GM12878 (cell line): ENCODE measurements around the gene AZU1. TPM values are rescaled to one million over a fixed set of nuclear protein-coding genes. Genes with fewer than 3 reads are reported as not detected.

Experiments
- ATAC-seq: fragments of 200-7000 bp; cut with Tn5 transposase; 3 replicates; pipeline ENCODE4 v1.9.1; 2020; ENCODE audit warnings: mild to moderate bottlenecking, moderate library complexity
- BruUV-seq: library from RNA; stranded (reverse); fragments of 400-500 nt; replicated peaks from 2 replicates; lab custom pipeline; 2021; lab: Mats Ljungman, UMichigan
- CTCF ChIA-PET: fragments of 300-600 bp; sonication (Branson Sonifier 250); formaldehyde crosslinking; extraction: SDS; loops from one replicate; lab custom pipeline; 2021; ENCODE audit warnings: inconsistent platforms; lab: Yijun Ruan, JAX
- POLR2A ChIA-PET: fragments of 350-600 bp; formaldehyde crosslinking; extraction: SDS; loops from one replicate; lab custom pipeline; 2021; ENCODE audit warnings: inconsistent platforms; lab: Charles Lee
- RAD21 ChIA-PET: fragments of 300-600 bp; sonication (Branson Sonifier 250); formaldehyde crosslinking; loops from one replicate; lab custom pipeline; 2023; ENCODE audit warnings: antibody characterized with exemption; ENCODE audit not compliant: unreplicated experiment; lab: Charles Lee
- SMC1A ChIA-PET: fragments of 300-600 bp; sonication (Branson Sonifier 250); formaldehyde crosslinking; loops from one replicate; lab custom pipeline; 2023; ENCODE audit not compliant: unreplicated experiment, uncharacterized antibody; lab: Charles Lee
- DNase-seq: peaks from one replicate; pipeline ENCODE4 v3.0.0-alpha.2; 2011; ENCODE audit warnings: low read depth, low spot score
- FAIRE-seq: peaks from 3 replicates; lab custom pipeline; 2011; peaks lifted over from hg19 to GRCh38; lab: Jason Lieb, UNC
- H2AFZ ChIP-seq: 2 replicates; pipeline ENCODE4 v1.6.0; 2011; ENCODE audit warnings: low read depth, low read length, control low read depth; ENCODE audit not compliant: control insufficient read depth
- H3K27ac ChIP-seq: 2 replicates; pipeline ENCODE4 v1.5.1; 2011; ENCODE audit warnings: control low read depth; ENCODE audit not compliant: control insufficient read depth, insufficient read depth
- H3K27me3 ChIP-seq, 2 experiments: replicated peaks in 1 of 2; 2 replicates each; pipeline versions ENCODE4 v1.6.0 to v1.6.1; 2011; ENCODE audit warnings: low read length in 1 of 2; ENCODE audit not compliant: control insufficient read depth in 2 of 2, insufficient read depth in 2 of 2
- H3K36me3 ChIP-seq, 2 experiments: 2 replicates each; pipeline ENCODE4 v1.5.1; 2011; ENCODE audit warnings: low read length in 1 of 2; ENCODE audit not compliant: control insufficient read depth in 2 of 2, insufficient read depth in 2 of 2
- H3K4me1 ChIP-seq: 2 replicates; pipeline ENCODE4 v1.6.1; 2011; ENCODE audit warnings: mild to moderate bottlenecking, low read length, moderate library complexity, mixed read lengths; ENCODE audit not compliant: control insufficient read depth, insufficient read depth
- H3K4me2 ChIP-seq: 2 replicates; pipeline ENCODE4 v1.6.0; 2011; ENCODE audit warnings: control low read depth; ENCODE audit not compliant: control insufficient read depth, insufficient read depth
- H3K4me3 ChIP-seq: fragments of 200-600 bp; sonication (generic); 2 replicates; pipeline ENCODE4 v1.5.1; 2016
- H3K79me2 ChIP-seq: 2 replicates; pipeline ENCODE4 v1.6.0; 2011; ENCODE audit warnings: low read length; ENCODE audit not compliant: control insufficient read depth, insufficient read depth
- H3K9ac ChIP-seq: 2 replicates; pipeline ENCODE4 v1.8.0; 2011; ENCODE audit warnings: low read length, control low read depth, mixed read lengths; ENCODE audit not compliant: control insufficient read depth, insufficient read depth
- H3K9me3 ChIP-seq: replicated peaks from 3 replicates; pipeline ENCODE4 v1.5.1; 2011; ENCODE audit warnings: mild to moderate bottlenecking, low read length; ENCODE audit not compliant: control insufficient read depth, insufficient read depth
- H4K20me1 ChIP-seq: 2 replicates; pipeline ENCODE4 v1.6.0; 2011; ENCODE audit not compliant: control insufficient read depth, insufficient read depth
- FOS ChIP-seq: IDR thresholded peaks from 3 replicates; pipeline ENCODE4 v1.6.1; 2011; ENCODE audit warnings: borderline replicate concordance; ENCODE audit not compliant: insufficient read length; ENCODE audit errors: extremely low read depth
- MYB ChIP-seq: fragments of 150-350 bp; IDR thresholded peaks from 2 replicates; pipeline ENCODE4 v1.6.1; 2014; ENCODE audit warnings: mild to moderate bottlenecking, low read depth, low read length, borderline replicate concordance
- NFIC ChIP-seq: IDR thresholded peaks from 2 replicates; pipeline ENCODE4 v1.6.1; 2012; ENCODE audit warnings: low read depth, mild to moderate bottlenecking, inconsistent platforms, low read length, moderate library complexity
- SMC3 ChIP-seq: IDR thresholded peaks from 2 replicates; pipeline ENCODE4 v1.6.1; 2011; ENCODE audit warnings: low read length, improper control_type of control experiment, borderline replicate concordance
- ZBED1 ChIP-seq: IDR thresholded peaks from 2 replicates; pipeline ENCODE4 v1.6.1; 2016; ENCODE audit warnings: borderline replicate concordance
- ZNF207 ChIP-seq: fragments of 450-650 bp; IDR thresholded peaks from 2 replicates; pipeline ENCODE4 v1.6.1; 2014; ENCODE audit warnings: antibody characterized with exemption, mild to moderate bottlenecking, borderline replicate concordance
- ZNF274 ChIP-seq: IDR thresholded peaks from one replicate; pipeline ENCODE4 v1.8.0; 2011; ENCODE audit not compliant: insufficient read length, insufficient read depth
- WGBS: methylation state at CpG from one replicate; pipeline ENCODE4 v1.1.6; 2016; ENCODE audit warnings: low lambda C conversion rate; ENCODE audit not compliant: insufficient replicate concordance, insufficient coverage; ENCODE audit errors: missing lambda C conversion rate; 5-methylcytosine and 5-hydroxymethylcytosine counted together
- in situ Hi-C: fragments of 300-500 bp; cut with MboI; formaldehyde crosslinking; loops from 9 replicates; pipeline ENCODE4 v1.14.3; 2018; ENCODE audit warnings: mixed read lengths
- intact Hi-C: fragments of 100-400 bp; cut with micrococcal nuclease; formaldehyde crosslinking; loops from one replicate; pipeline ENCODE4 v1.14.2; 2022; ENCODE audit not compliant: unreplicated experiment
- polyA plus RNA-seq, 11 experiments: library from polyadenylated mRNA; depleted of rRNA in 4 of 11; unstranded in 6 of 11; stranded (reverse) in 5 of 11; fragments of >200 nt; fragmentation: Nextera tagmentation in 4 of 11; fragmentation: Illumina TruSeq in 1 of 11; extraction: Ambion mirVana in 4 of 11; extraction: Trizol in 1 of 11; gene quantifications; 1 replicate in 1 of 11; 2 replicates in 10 of 11; pipeline versions ENCODE4 v1.2.1 to v1.2.3, GENCODE V29; 2011 to 2016; ENCODE audit warnings: inconsistent platforms in 2 of 11, missing spikeins in 2 of 11, low read depth in 1 of 11
- total RNA-seq, 4 experiments: library from RNA; depleted of rRNA in 3 of 4; stranded (reverse); fragments of >200 nt in 3 of 4; fragmentation: Illumina TruSeq in 1 of 4; extraction: Trizol in 1 of 4; gene quantifications; 2 replicates each; pipeline versions ENCODE4 v1.2.1 to v1.2.3, GENCODE V29; 2013 to 2021
- TF ChIP-seq, protein P1 (sequence below): IDR thresholded peaks from 2 replicates; pipeline ENCODE4 v1.6.1; 2012; ENCODE audit warnings: improper control_type of control experiment, low read depth, low read length; ENCODE audit not compliant: insufficient replicate concordance
- TF ChIP-seq, protein P2 (sequence below): IDR thresholded peaks from 2 replicates; pipeline ENCODE4 v1.6.1; 2012; ENCODE audit warnings: mild to moderate bottlenecking, low read depth, low read length
- TF ChIP-seq, protein P3 (sequence below): fragments of 450-650 bp; formaldehyde crosslinking; IDR thresholded peaks from 2 replicates; pipeline ENCODE4 v1.5.0; 2022; ENCODE audit warnings: mild to moderate bottlenecking, missing genetic modification characterization

The AZU1 gene
- total and polyA plus RNA-seq, 10 of the 15 experiments (the other 5 are each of a cell fraction or from before 2014, with no cell fraction given), result not detected

DNA sequence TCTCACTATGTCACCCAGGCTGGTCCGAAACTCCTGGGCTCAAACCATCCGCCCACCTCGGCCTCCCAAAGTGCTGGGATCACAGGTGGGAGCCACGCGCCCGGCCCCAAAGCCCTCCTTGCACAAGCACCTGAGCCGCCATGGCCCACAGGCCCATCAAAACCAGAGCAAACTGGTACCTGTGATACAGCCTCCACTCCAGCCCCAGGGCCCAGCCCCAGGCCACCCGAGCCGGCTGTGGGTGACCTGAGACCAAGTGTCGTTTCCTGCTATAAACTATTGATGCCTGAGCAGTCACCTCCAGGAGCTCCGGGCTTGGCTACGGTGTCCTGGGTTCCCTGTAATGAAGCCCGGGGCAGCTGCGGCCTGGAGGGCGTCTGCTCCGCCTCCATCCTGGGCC lies 40.1 kb upstream of the AZU1 start:
- intact Hi-C loops (no loop called here), in situ Hi-C loops (no loop called here)
- ChIA-PET POLR2A (no interaction called here), RAD21 (no interaction called here), SMC1A (no interaction called here), CTCF (no interaction called here)
- Histone ChIP-seq H3K9ac (no peak overlapping the region), H3K36me3 (no peaks in the 10 kb centered on the region), H3K4me3 (no peak overlapping the region), H2AFZ (no peak overlapping the region), H3K9me3 (no peaks in the 10 kb centered on the region), H3K27me3 (no peaks in the 10 kb centered on the region; a peak in 1 of 4 replicates), H3K4me2 (no peak overlapping the region), H4K20me1 (no peaks in the 10 kb centered on the region), H3K79me2 (no peaks in the 10 kb centered on the region), H3K4me1 (no peaks in the 10 kb centered on the region), H3K27ac (no peak overlapping the region)
- DNase-seq (no peak), ATAC-seq (no peak), FAIRE-seq (no peak)
- 67% methylated on average over 16 of the region's 16 CpGs for WGBS
- no TSS peak for BruUV-seq
- TF ChIP-seq NFIC (no peak), ZNF274 (no peak), MYB (no peak), FOS (no peak), ZNF207 (no peak), ZBED1 (no peak), SMC3 (no peak)
- TF ChIP-seq, protein P1, sequence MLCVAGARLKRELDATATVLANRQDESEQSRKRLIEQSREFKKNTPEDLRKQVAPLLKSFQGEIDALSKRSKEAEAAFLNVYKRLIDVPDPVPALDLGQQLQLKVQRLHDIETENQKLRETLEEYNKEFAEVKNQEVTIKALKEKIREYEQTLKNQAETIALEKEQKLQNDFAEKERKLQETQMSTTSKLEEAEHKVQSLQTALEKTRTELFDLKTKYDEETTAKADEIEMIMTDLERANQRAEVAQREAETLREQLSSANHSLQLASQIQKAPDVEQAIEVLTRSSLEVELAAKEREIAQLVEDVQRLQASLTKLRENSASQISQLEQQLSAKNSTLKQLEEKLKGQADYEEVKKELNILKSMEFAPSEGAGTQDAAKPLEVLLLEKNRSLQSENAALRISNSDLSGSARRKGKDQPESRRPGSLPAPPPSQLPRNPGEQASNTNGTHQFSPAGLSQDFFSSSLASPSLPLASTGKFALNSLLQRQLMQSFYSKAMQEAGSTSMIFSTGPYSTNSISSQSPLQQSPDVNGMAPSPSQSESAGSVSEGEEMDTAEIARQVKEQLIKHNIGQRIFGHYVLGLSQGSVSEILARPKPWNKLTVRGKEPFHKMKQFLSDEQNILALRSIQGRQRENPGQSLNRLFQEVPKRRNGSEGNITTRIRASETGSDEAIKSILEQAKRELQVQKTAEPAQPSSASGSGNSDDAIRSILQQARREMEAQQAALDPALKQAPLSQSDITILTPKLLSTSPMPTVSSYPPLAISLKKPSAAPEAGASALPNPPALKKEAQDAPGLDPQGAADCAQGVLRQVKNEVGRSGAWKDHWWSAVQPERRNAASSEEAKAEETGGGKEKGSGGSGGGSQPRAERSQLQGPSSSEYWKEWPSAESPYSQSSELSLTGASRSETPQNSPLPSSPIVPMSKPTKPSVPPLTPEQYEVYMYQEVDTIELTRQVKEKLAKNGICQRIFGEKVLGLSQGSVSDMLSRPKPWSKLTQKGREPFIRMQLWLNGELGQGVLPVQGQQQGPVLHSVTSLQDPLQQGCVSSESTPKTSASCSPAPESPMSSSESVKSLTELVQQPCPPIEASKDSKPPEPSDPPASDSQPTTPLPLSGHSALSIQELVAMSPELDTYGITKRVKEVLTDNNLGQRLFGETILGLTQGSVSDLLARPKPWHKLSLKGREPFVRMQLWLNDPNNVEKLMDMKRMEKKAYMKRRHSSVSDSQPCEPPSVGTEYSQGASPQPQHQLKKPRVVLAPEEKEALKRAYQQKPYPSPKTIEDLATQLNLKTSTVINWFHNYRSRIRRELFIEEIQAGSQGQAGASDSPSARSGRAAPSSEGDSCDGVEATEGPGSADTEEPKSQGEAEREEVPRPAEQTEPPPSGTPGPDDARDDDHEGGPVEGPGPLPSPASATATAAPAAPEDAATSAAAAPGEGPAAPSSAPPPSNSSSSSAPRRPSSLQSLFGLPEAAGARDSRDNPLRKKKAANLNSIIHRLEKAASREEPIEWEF, result no peak
- TF ChIP-seq, protein P2, sequence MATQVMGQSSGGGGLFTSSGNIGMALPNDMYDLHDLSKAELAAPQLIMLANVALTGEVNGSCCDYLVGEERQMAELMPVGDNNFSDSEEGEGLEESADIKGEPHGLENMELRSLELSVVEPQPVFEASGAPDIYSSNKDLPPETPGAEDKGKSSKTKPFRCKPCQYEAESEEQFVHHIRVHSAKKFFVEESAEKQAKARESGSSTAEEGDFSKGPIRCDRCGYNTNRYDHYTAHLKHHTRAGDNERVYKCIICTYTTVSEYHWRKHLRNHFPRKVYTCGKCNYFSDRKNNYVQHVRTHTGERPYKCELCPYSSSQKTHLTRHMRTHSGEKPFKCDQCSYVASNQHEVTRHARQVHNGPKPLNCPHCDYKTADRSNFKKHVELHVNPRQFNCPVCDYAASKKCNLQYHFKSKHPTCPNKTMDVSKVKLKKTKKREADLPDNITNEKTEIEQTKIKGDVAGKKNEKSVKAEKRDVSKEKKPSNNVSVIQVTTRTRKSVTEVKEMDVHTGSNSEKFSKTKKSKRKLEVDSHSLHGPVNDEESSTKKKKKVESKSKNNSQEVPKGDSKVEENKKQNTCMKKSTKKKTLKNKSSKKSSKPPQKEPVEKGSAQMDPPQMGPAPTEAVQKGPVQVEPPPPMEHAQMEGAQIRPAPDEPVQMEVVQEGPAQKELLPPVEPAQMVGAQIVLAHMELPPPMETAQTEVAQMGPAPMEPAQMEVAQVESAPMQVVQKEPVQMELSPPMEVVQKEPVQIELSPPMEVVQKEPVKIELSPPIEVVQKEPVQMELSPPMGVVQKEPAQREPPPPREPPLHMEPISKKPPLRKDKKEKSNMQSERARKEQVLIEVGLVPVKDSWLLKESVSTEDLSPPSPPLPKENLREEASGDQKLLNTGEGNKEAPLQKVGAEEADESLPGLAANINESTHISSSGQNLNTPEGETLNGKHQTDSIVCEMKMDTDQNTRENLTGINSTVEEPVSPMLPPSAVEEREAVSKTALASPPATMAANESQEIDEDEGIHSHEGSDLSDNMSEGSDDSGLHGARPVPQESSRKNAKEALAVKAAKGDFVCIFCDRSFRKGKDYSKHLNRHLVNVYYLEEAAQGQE, result no peak
- TF ChIP-seq, protein P3, sequence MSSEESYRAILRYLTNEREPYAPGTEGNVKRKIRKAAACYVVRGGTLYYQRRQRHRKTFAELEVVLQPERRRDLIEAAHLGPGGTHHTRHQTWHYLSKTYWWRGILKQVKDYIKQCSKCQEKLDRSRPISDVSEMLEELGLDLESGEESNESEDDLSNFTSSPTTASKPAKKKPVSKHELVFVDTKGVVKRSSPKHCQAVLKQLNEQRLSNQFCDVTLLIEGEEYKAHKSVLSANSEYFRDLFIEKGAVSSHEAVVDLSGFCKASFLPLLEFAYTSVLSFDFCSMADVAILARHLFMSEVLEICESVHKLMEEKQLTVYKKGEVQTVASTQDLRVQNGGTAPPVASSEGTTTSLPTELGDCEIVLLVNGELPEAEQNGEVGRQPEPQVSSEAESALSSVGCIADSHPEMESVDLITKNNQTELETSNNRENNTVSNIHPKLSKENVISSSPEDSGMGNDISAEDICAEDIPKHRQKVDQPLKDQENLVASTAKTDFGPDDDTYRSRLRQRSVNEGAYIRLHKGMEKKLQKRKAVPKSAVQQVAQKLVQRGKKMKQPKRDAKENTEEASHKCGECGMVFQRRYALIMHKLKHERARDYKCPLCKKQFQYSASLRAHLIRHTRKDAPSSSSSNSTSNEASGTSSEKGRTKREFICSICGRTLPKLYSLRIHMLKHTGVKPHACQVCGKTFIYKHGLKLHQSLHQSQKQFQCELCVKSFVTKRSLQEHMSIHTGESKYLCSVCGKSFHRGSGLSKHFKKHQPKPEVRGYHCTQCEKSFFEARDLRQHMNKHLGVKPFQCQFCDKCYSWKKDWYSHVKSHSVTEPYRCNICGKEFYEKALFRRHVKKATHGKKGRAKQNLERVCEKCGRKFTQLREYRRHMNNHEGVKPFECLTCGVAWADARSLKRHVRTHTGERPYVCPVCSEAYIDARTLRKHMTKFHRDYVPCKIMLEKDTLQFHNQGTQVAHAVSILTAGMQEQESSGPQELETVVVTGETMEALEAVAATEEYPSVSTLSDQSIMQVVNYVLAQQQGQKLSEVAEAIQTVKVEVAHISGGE (CRISPR knock-in tag), result no peak
